H9 (cell line): ENCODE data around the gene TRAF3. TPM values are rescaled to one million over a fixed set of nuclear protein-coding genes. Genes with fewer than 3 reads are reported as not detected.

ENCODE experiments used
- DNase-seq: peaks from one replicate; pipeline ENCODE4 v3.0.0-alpha.2; 2017
- H2AFZ ChIP-seq: one replicate; pipeline ENCODE4 v1.6.1; 2013; ENCODE audit warnings: mild to moderate bottlenecking, low read length, control low read depth, moderate library complexity
- H2AK5ac ChIP-seq: 2 replicates; pipeline ENCODE4 v1.6.1; 2013; ENCODE audit warnings: low read length, control low read depth, mixed read lengths; ENCODE audit not compliant: insufficient read length
- H2BK120ac ChIP-seq: one replicate; pipeline ENCODE4 v1.6.1; 2013; ENCODE audit warnings: low read depth, mild to moderate bottlenecking, low read length, control low read depth, inconsistent platforms; ENCODE audit not compliant: poor library complexity, severe bottlenecking
- H2BK12ac ChIP-seq: 2 replicates; pipeline ENCODE4 v1.6.1; 2013; ENCODE audit warnings: low read length, control low read depth, mixed read lengths, low read depth; ENCODE audit not compliant: insufficient read length
- H2BK15ac ChIP-seq: 2 replicates; pipeline ENCODE4 v1.6.1; 2013; ENCODE audit warnings: low read depth, low read length, control low read depth
- H2BK20ac ChIP-seq: one replicate; pipeline ENCODE4 v1.6.1; 2013; ENCODE audit warnings: low read depth, mild to moderate bottlenecking, low read length, control low read depth, inconsistent platforms; ENCODE audit not compliant: poor library complexity, severe bottlenecking
- H2BK5ac ChIP-seq: 2 replicates; pipeline ENCODE4 v1.6.1; 2013; ENCODE audit warnings: low read length, control low read depth, mixed read lengths; ENCODE audit not compliant: insufficient read length
- H3K14ac ChIP-seq: 2 replicates; pipeline ENCODE4 v1.6.1; 2013; ENCODE audit warnings: low read length, control low read depth; ENCODE audit not compliant: insufficient read depth
- H3K18ac ChIP-seq: 2 replicates; pipeline ENCODE4 v1.6.1; 2013; ENCODE audit warnings: low read depth, mild to moderate bottlenecking, mixed read lengths, low read length, control low read depth; ENCODE audit not compliant: insufficient read length
- H3K23ac ChIP-seq: 2 replicates; pipeline ENCODE4 v1.6.1; 2013; ENCODE audit warnings: low read length, control low read depth, mixed read lengths, low read depth; ENCODE audit not compliant: insufficient read length
- H3K23me2 ChIP-seq: 2 replicates; pipeline ENCODE4 v1.6.1; 2013; ENCODE audit warnings: low read depth, mild to moderate bottlenecking, mixed read lengths, low read length, control low read depth; ENCODE audit not compliant: insufficient read length, poor library complexity, severe bottlenecking
- H3K27ac ChIP-seq: 2 replicates; pipeline ENCODE4 v1.5.1; 2013; ENCODE audit warnings: low read length, control low read depth, mixed read lengths, low read depth; ENCODE audit not compliant: insufficient read length
- H3K27me3 ChIP-seq: 2 replicates; pipeline ENCODE4 v1.6.1; 2013; ENCODE audit warnings: low read length, control low read depth, inconsistent platforms; ENCODE audit not compliant: insufficient read depth
- H3K4ac ChIP-seq: 2 replicates; pipeline ENCODE4 v1.6.1; 2013; ENCODE audit warnings: low read depth, mild to moderate bottlenecking, control low read depth, inconsistent platforms, low read length, moderate library complexity
- H3K4me1 ChIP-seq: 2 replicates; pipeline ENCODE4 v1.6.1; 2013; ENCODE audit warnings: low read length, control low read depth, inconsistent platforms; ENCODE audit not compliant: insufficient read depth
- H3K4me2 ChIP-seq: 2 replicates; pipeline ENCODE4 v1.6.1; 2013; ENCODE audit warnings: low read length, control low read depth, mixed read lengths; ENCODE audit not compliant: insufficient read length, insufficient read depth
- H3K56ac ChIP-seq: 2 replicates; pipeline ENCODE4 v1.6.1; 2013; ENCODE audit warnings: low read depth, mild to moderate bottlenecking, mixed read lengths, low read length, control low read depth; ENCODE audit not compliant: insufficient read length
- H3K79me1 ChIP-seq: 2 replicates; pipeline ENCODE4 v1.6.1; 2013; ENCODE audit warnings: low read depth, mild to moderate bottlenecking, moderate library complexity, low read length, control low read depth, inconsistent platforms; ENCODE audit not compliant: insufficient read depth, poor library complexity, severe bottlenecking
- H3K79me2 ChIP-seq: 2 replicates; pipeline ENCODE4 v1.6.1; 2013; ENCODE audit warnings: low read length, control low read depth, inconsistent platforms; ENCODE audit not compliant: insufficient read depth
- H3K9ac ChIP-seq: 2 replicates; pipeline ENCODE4 v1.6.1; 2013; ENCODE audit warnings: low read length, control low read depth, mixed read lengths; ENCODE audit not compliant: insufficient read length; ENCODE audit errors: extremely low read depth
- H3K9me3 ChIP-seq: one replicate; pipeline ENCODE4 v1.6.1; 2013; ENCODE audit warnings: low read depth, low read length, inconsistent platforms; ENCODE audit not compliant: control insufficient read depth
- H3T11ph ChIP-seq: one replicate; pipeline ENCODE4 v1.6.1; 2013; ENCODE audit warnings: mild to moderate bottlenecking, low read length, control low read depth, inconsistent platforms
- H4K20me1 ChIP-seq: one replicate; pipeline ENCODE4 v1.6.1; 2013; ENCODE audit not compliant: control insufficient read depth, insufficient read length, insufficient read depth
- H4K5ac ChIP-seq: 2 replicates; pipeline ENCODE4 v1.6.1; 2013; ENCODE audit warnings: low read depth, mild to moderate bottlenecking, mixed read lengths, low read length, control low read depth; ENCODE audit not compliant: insufficient read length
- H4K8ac ChIP-seq: replicated peaks from 2 replicates; pipeline ENCODE4 v1.6.1; 2013; ENCODE audit warnings: low read length, control low read depth, mixed read lengths, low read depth; ENCODE audit not compliant: insufficient read length
- H4K91ac ChIP-seq: 2 replicates; pipeline ENCODE4 v1.6.1; 2013; ENCODE audit warnings: low read depth, mild to moderate bottlenecking, moderate library complexity, mixed read lengths, low read length, control low read depth; ENCODE audit not compliant: insufficient read length
- H3K27ac Mint-ChIP-seq, 3 experiments: 2 replicates in 2 of 3; 3 replicates in 1 of 3; pipeline ENCODE4 v1.8.0; 2020 to 2021; ENCODE audit warnings: mixed read lengths in 3 of 3, mild to moderate bottlenecking in 1 of 3, moderate library complexity in 1 of 3
- H3K27me3 Mint-ChIP-seq: 2 replicates; pipeline ENCODE4 v1.8.0; 2021; ENCODE audit warnings: low read depth, mild to moderate bottlenecking, moderate library complexity, mixed read lengths
- H3K36me3 Mint-ChIP-seq, 3 experiments: 2 replicates in 2 of 3; 3 replicates in 1 of 3; pipeline ENCODE4 v1.8.0; 2020 to 2021; ENCODE audit warnings: low read depth in 3 of 3, mixed read lengths in 3 of 3; ENCODE audit not compliant: insufficient read depth in 1 of 3
- H3K4me1 Mint-ChIP-seq, 2 experiments: 2 replicates each; pipeline ENCODE4 v1.8.0; 2020; ENCODE audit warnings: mixed read lengths in 2 of 2
- H3K4me3 Mint-ChIP-seq, 2 experiments: 2 replicates in 1 of 2; 3 replicates in 1 of 2; pipeline ENCODE4 v1.8.0; 2020 to 2021; ENCODE audit warnings: mild to moderate bottlenecking in 2 of 2, mixed read lengths in 2 of 2, moderate library complexity in 1 of 2
- H3K9me3 Mint-ChIP-seq, 2 experiments: 2 replicates in 1 of 2; 3 replicates in 1 of 2; pipeline ENCODE4 v1.8.0; 2020; ENCODE audit warnings: mild to moderate bottlenecking in 2 of 2, mixed read lengths in 2 of 2, moderate library complexity in 1 of 2
- WGBS: extraction: QIAGEN DNeasy Blood & Tissue Kit; methylation state at CpG from one replicate; pipeline ENCODE4 v1.1.7; 2013; ENCODE audit warnings: missing lambda C conversion rate, low lambda C conversion rate, mixed read lengths; ENCODE audit not compliant: insufficient read length; ENCODE audit errors: extremely low coverage; 5-methylcytosine and 5-hydroxymethylcytosine counted together
- total RNA-seq: library from RNA; stranded (reverse); gene quantifications from 2 replicates; pipeline ENCODE4 v1.2.1, GENCODE V29; 2021
- TF ChIP-seq, protein P1 (sequence below): fragments of 200-600 bp; sonication (generic); conservative IDR thresholded peaks from 3 replicates; pipeline ENCODE4 v1.8.0; 2021; ENCODE audit warnings: antibody characterized with exemption, mild to moderate bottlenecking

The TRAF3 gene
- total RNA-seq, 1 experiment from 2014 or later, result 9.6 TPM

DNA sequence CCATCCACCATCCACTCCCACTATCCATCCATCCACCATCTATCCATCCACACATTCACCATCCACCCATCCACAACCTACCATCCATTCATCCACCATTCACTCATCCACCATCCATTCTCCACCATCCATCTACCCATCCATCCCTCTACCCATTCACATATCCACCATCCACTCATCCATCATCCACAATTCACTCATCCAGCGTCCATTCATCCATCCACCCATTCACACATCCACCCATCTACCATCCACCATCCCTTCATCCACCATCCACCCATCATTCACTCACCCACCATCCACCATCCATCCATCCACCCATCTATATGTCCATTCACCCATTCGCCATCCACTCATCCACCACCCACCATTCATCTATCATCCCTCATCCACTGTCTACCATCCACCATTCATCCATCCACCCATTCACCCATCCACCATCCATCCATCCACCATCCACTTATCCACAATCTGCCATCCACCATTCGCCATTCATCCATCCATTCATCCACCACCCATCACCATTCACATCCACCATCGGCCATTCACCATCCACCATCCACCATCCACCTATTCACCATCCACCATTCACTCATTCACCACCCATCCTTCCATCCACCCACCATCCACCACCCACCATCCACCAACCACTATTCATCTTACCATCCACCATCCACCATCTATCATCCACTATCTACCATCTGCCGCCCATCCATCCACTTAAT is 143.2 kb downstream of the TRAF3 start:
- no peak overlapping the region for H2BK15ac ChIP-seq
- H4K91ac ChIP-seq, result no peak overlapping the region
- peaks cover 2 to 3% of the 10 kb centered on the region in 2 experiments; a peak in 1 of 4 replicates for H3K4me1 Mint-ChIP-seq
- H3K18ac ChIP-seq, result no peak overlapping the region
- peaks cover 2% of the 10 kb centered on the region for H3K27me3 Mint-ChIP-seq
- WGBS, result 100% methylated on average over 4 of the region's 5 CpGs
- H3K27ac ChIP-seq, result no peak overlapping the region
- no peak overlapping the region for H3K56ac ChIP-seq
- H3K27me3 ChIP-seq, result peaks cover 23% of the 10 kb centered on the region
- peaks cover 3% of the 10 kb centered on the region for H4K20me1 ChIP-seq
- no peak overlapping the region for H3K27ac Mint-ChIP-seq
- no peak for DNase-seq
- H3K9me3 ChIP-seq, result no peaks in the 10 kb centered on the region
- H3K4me2 ChIP-seq, result no peak overlapping the region
- H3K79me1 ChIP-seq, result no peaks in the 10 kb centered on the region
- no peak overlapping the region for H3K14ac ChIP-seq
- H3K79me2 ChIP-seq, result no peaks in the 10 kb centered on the region
- H3K36me3 Mint-ChIP-seq, result no peaks in the 10 kb centered on the region
- H2BK120ac ChIP-seq, result no peak overlapping the region
- H3K23ac ChIP-seq, result no peak overlapping the region
- no peak overlapping the region for H3K9ac ChIP-seq
- H2AFZ ChIP-seq, result no peak overlapping the region
- no peaks in the 10 kb centered on the region for H3K4me1 ChIP-seq
- no peak overlapping the region for H2BK5ac ChIP-seq
- H3K4ac ChIP-seq, result no peak overlapping the region
- no peak overlapping the region for H3T11ph ChIP-seq
- H3K9me3 Mint-ChIP-seq, result no peaks in the 10 kb centered on the region
- H2AK5ac ChIP-seq, result no peak overlapping the region
- H2BK20ac ChIP-seq, result no peak overlapping the region
- H3K23me2 ChIP-seq, result no peaks in the 10 kb centered on the region
- no peak overlapping the region for H4K5ac ChIP-seq
- TF ChIP-seq, protein P1, sequence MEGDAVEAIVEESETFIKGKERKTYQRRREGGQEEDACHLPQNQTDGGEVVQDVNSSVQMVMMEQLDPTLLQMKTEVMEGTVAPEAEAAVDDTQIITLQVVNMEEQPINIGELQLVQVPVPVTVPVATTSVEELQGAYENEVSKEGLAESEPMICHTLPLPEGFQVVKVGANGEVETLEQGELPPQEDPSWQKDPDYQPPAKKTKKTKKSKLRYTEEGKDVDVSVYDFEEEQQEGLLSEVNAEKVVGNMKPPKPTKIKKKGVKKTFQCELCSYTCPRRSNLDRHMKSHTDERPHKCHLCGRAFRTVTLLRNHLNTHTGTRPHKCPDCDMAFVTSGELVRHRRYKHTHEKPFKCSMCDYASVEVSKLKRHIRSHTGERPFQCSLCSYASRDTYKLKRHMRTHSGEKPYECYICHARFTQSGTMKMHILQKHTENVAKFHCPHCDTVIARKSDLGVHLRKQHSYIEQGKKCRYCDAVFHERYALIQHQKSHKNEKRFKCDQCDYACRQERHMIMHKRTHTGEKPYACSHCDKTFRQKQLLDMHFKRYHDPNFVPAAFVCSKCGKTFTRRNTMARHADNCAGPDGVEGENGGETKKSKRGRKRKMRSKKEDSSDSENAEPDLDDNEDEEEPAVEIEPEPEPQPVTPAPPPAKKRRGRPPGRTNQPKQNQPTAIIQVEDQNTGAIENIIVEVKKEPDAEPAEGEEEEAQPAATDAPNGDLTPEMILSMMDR, result no peak
- H3K4me3 Mint-ChIP-seq, result no peak overlapping the region
- no peak overlapping the region for H2BK12ac ChIP-seq
- H4K8ac ChIP-seq, result no peak overlapping the region
